K562 (cell line): ENCODE measurements around the gene SLC35D2. TPM values are rescaled to one million over a fixed set of nuclear protein-coding genes. Genes with fewer than 3 reads are reported as not detected.

ENCODE experiments used
- DIDO1 ChIP-seq: fragments of 450-650 bp; IDR thresholded peaks from 2 replicates; pipeline ENCODE4 v1.6.1; 2016; ENCODE audit warnings: low read depth, missing biosample characterization, missing genetic modification characterization
- ESRRA ChIP-seq: fragments of 450-650 bp; IDR thresholded peaks from 2 replicates; pipeline ENCODE4 v1.6.1; 2014; ENCODE audit warnings: low read depth, mild to moderate bottlenecking, moderate library complexity, borderline replicate concordance
- FOS ChIP-seq: IDR thresholded peaks from 3 replicates; pipeline ENCODE4 v1.6.1; 2011; ENCODE audit not compliant: insufficient read length; ENCODE audit errors: extremely low read depth
- HNRNPL ChIP-seq: fragments of 200-400 bp; formaldehyde crosslinking; IDR thresholded peaks from 2 replicates; pipeline ENCODE4 v1.6.1; 2017; ENCODE audit warnings: low read depth, mild to moderate bottlenecking, low read length
- NR2C2 ChIP-seq, 2 experiments: fragments of 200-800 bp in 1 of 2; sonication (Bioruptor generic) in 1 of 2; sonication (generic) in 1 of 2; formaldehyde crosslinking in 1 of 2; IDR thresholded peaks; 2 replicates each; pipeline versions ENCODE4 v1.6.1 to v1.8.0; 2016 to 2022; ENCODE audit warnings: mild to moderate bottlenecking in 1 of 2, missing compliant biosample characterization in 1 of 2, missing genetic modification characterization in 1 of 2, missing genetic modification reagents in 1 of 2
- PPARD ChIP-seq: fragments of 250-450 bp; sonication (Bioruptor Pico); IDR thresholded peaks from 2 replicates; pipeline ENCODE4 v1.8.0; 2022; ENCODE audit warnings: inconsistent platforms, mild to moderate bottlenecking, moderate library complexity
- PTTG1 ChIP-seq: fragments of 450-650 bp; IDR thresholded peaks from 2 replicates; pipeline ENCODE4 v1.6.1; 2016; ENCODE audit warnings: low read depth, mild to moderate bottlenecking, missing genetic modification characterization, missing compliant biosample characterization
- RFX7 ChIP-seq: fragments of 250-450 bp; sonication (Bioruptor Pico); IDR thresholded peaks from 2 replicates; pipeline ENCODE4 v1.5.1; 2021; ENCODE audit warnings: mild to moderate bottlenecking
- RHOXF2B ChIP-seq: fragments of 250-450 bp; sonication (Bioruptor Pico); conservative IDR thresholded peaks from 2 replicates; pipeline ENCODE4 v1.5.1; 2021
- SMAD3 ChIP-seq: fragments of 450-650 bp; formaldehyde crosslinking; conservative IDR thresholded peaks from 2 replicates; pipeline ENCODE4 v1.4.0; 2020; ENCODE audit warnings: mild to moderate bottlenecking
- U2AF2 ChIP-seq: fragments of 200-400 bp; formaldehyde crosslinking; optimal IDR thresholded peaks from 2 replicates; pipeline ENCODE3; 2017; ENCODE audit warnings: low read depth, mild to moderate bottlenecking, low read length
- ZNF668 ChIP-seq: fragments of 250-450 bp; sonication (Bioruptor Pico); IDR thresholded peaks from 2 replicates; pipeline ENCODE4 v1.8.0; 2022; ENCODE audit warnings: mild to moderate bottlenecking, inconsistent platforms
- polyA plus RNA-seq, 8 experiments: library from polyadenylated mRNA; depleted of rRNA in 4 of 8; stranded (reverse) in 5 of 8; unstranded in 3 of 8; fragments of >200 nt; fragmentation: Nextera tagmentation in 2 of 8; fragmentation: Illumina TruSeq in 1 of 8; extraction: Ambion mirVana in 2 of 8; extraction: Trizol in 1 of 8; gene quantifications; 2 replicates each; pipeline versions ENCODE4 v1.2.1 to v1.2.3, GENCODE V29; 2011 to 2014; ENCODE audit warnings: inconsistent platforms in 1 of 8, missing spikeins in 1 of 8
- total RNA-seq, 7 experiments: library from RNA; depleted of rRNA in 6 of 7; stranded (reverse); fragments of >200 nt in 6 of 7; fragmentation: Illumina TruSeq in 2 of 7; extraction: Trizol in 2 of 7; gene quantifications; 2 replicates each; pipeline versions ENCODE4 v1.2.1 to v1.2.3, GENCODE V29; 2011 to 2021; ENCODE audit warnings: low replicate concordance in 1 of 7
- TF ChIP-seq, protein P1 (sequence below), 3 experiments: fragments of 200-800 bp in 1 of 3; fragments of 250-450 bp in 1 of 3; fragments of 450-650 bp in 1 of 3; sonication (Bioruptor Pico) in 1 of 3; sonication (Bioruptor generic) in 1 of 3; formaldehyde crosslinking in 1 of 3; IDR thresholded peaks; 2 replicates each; pipeline versions ENCODE4 v1.6.1 to v1.8.0; 2016 to 2022; ENCODE audit warnings: mild to moderate bottlenecking in 2 of 3, missing genetic modification characterization in 2 of 3, missing compliant biosample characterization in 1 of 3, moderate library complexity in 1 of 3
- TF ChIP-seq, protein P2 (sequence below): fragments of 450-650 bp; IDR thresholded peaks from 2 replicates; pipeline ENCODE4 v1.7.1; 2018; ENCODE audit warnings: mild to moderate bottlenecking, low read depth; ENCODE audit not compliant: partially characterized antibody
- TF ChIP-seq, protein P3 (sequence below): fragments of 200-800 bp; sonication (Bioruptor generic); IDR thresholded peaks from 2 replicates; pipeline ENCODE4 v1.6.1; 2017; ENCODE audit warnings: missing genetic modification characterization, missing compliant biosample characterization
- TF ChIP-seq, protein P4 (sequence below): fragments of 250-450 bp; sonication (Bioruptor Pico); IDR thresholded peaks from 2 replicates; pipeline ENCODE4 v1.5.0; 2020; ENCODE audit warnings: mild to moderate bottlenecking, borderline replicate concordance

The SLC35D2 gene
- total and polyA plus RNA-seq, 9 of the 15 experiments (the other 6 are each of a cell fraction or from before 2014, with no cell fraction given), result 2.9 to 14.9 (median 11.7) TPM

DNA sequence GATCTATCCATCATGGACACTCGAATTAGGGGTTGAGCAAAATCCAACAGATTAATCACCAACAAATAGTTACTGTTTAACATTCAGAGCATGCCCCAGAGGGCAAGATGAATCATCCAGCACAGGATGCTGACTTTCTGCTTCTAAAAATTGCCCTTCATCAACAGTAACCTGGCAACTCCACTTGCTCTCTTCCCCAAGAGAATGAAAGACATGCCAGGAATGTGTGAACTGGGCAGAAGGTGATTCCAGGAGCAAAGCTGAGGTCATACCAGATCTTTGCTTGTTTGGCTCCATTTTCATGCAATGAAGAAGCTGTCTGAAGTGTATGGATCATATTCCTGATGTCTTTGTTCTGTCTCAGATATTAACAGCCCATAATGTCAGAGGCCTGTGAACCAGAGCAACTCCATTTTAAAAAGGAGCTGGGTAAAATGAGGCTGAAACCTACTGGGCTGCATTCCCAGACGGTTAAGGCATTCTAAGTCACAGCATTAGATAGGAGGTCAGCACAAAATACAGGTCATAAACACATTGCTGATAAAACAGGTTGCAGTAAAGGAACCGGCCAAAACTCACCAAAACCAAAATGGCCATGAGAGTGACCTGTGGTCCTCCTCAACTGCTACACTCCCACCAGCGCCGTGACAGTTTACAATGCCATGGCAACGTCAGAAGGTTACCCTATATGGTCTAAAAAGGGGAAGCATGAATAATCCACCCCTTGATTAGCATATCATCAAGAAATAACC lies 37.1 kb upstream of the SLC35D2 start (continued):
- TF ChIP-seq, protein P1, sequence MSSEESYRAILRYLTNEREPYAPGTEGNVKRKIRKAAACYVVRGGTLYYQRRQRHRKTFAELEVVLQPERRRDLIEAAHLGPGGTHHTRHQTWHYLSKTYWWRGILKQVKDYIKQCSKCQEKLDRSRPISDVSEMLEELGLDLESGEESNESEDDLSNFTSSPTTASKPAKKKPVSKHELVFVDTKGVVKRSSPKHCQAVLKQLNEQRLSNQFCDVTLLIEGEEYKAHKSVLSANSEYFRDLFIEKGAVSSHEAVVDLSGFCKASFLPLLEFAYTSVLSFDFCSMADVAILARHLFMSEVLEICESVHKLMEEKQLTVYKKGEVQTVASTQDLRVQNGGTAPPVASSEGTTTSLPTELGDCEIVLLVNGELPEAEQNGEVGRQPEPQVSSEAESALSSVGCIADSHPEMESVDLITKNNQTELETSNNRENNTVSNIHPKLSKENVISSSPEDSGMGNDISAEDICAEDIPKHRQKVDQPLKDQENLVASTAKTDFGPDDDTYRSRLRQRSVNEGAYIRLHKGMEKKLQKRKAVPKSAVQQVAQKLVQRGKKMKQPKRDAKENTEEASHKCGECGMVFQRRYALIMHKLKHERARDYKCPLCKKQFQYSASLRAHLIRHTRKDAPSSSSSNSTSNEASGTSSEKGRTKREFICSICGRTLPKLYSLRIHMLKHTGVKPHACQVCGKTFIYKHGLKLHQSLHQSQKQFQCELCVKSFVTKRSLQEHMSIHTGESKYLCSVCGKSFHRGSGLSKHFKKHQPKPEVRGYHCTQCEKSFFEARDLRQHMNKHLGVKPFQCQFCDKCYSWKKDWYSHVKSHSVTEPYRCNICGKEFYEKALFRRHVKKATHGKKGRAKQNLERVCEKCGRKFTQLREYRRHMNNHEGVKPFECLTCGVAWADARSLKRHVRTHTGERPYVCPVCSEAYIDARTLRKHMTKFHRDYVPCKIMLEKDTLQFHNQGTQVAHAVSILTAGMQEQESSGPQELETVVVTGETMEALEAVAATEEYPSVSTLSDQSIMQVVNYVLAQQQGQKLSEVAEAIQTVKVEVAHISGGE (CRISPR knock-in tag; IDR thresholded peaks at IDR 0.05), result peak in 1 of 3 experiments; percentile 93; a peak in 2 of 6 replicates
- TF ChIP-seq, protein P2, sequence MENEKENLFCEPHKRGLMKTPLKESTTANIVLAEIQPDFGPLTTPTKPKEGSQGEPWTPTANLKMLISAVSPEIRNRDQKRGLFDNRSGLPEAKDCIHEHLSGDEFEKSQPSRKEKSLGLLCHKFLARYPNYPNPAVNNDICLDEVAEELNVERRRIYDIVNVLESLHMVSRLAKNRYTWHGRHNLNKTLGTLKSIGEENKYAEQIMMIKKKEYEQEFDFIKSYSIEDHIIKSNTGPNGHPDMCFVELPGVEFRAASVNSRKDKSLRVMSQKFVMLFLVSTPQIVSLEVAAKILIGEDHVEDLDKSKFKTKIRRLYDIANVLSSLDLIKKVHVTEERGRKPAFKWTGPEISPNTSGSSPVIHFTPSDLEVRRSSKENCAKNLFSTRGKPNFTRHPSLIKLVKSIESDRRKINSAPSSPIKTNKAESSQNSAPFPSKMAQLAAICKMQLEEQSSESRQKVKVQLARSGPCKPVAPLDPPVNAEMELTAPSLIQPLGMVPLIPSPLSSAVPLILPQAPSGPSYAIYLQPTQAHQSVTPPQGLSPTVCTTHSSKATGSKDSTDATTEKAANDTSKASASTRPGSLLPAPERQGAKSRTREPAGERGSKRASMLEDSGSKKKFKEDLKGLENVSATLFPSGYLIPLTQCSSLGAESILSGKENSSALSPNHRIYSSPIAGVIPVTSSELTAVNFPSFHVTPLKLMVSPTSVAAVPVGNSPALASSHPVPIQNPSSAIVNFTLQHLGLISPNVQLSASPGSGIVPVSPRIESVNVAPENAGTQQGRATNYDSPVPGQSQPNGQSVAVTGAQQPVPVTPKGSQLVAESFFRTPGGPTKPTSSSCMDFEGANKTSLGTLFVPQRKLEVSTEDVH, result no peak
- TF ChIP-seq HNRNPL (no peak), PTTG1 (tag) (peak; percentile 97), FOS (no peak), RFX7 (CRISPR knock-in tag) (peak; percentile 96), ZNF668 (CRISPR knock-in tag) (peak; percentile 99), SMAD3 (CRISPR knock-in tag) (peak; percentile 98), NR2C2 (CRISPR knock-in tag; IDR thresholded peaks at IDR 0.05) (no peak), NR2C2 (tag; IDR thresholded peaks at IDR 0.05) (peak; percentile 87), DIDO1 (peak; percentile 92), PPARD (CRISPR knock-in tag) (peak; percentile 80), RHOXF2B (CRISPR knock-in tag) (peak; percentile 94; the same call in 1 of the 2 replicates), U2AF2 (no peak), ESRRA (no peak)
- TF ChIP-seq, protein P3, sequence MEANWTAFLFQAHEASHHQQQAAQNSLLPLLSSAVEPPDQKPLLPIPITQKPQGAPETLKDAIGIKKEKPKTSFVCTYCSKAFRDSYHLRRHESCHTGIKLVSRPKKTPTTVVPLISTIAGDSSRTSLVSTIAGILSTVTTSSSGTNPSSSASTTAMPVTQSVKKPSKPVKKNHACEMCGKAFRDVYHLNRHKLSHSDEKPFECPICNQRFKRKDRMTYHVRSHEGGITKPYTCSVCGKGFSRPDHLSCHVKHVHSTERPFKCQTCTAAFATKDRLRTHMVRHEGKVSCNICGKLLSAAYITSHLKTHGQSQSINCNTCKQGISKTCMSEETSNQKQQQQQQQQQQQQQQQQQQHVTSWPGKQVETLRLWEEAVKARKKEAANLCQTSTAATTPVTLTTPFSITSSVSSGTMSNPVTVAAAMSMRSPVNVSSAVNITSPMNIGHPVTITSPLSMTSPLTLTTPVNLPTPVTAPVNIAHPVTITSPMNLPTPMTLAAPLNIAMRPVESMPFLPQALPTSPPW (CRISPR knock-in tag), result peak; percentile 75
- TF ChIP-seq, protein P4, sequence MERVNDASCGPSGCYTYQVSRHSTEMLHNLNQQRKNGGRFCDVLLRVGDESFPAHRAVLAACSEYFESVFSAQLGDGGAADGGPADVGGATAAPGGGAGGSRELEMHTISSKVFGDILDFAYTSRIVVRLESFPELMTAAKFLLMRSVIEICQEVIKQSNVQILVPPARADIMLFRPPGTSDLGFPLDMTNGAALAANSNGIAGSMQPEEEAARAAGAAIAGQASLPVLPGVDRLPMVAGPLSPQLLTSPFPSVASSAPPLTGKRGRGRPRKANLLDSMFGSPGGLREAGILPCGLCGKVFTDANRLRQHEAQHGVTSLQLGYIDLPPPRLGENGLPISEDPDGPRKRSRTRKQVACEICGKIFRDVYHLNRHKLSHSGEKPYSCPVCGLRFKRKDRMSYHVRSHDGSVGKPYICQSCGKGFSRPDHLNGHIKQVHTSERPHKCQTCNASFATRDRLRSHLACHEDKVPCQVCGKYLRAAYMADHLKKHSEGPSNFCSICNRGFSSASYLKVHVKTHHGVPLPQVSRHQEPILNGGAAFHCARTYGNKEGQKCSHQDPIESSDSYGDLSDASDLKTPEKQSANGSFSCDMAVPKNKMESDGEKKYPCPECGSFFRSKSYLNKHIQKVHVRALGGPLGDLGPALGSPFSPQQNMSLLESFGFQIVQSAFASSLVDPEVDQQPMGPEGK, result peak; percentile 97
